H1 (cell line): ENCODE data around the gene NSL1. TPM values are rescaled to one million over a fixed set of nuclear protein-coding genes. Genes with fewer than 3 reads are reported as not detected.

Experiments used
- ATF2 ChIP-seq: IDR thresholded peaks from 2 replicates; pipeline ENCODE4 v1.6.1; 2012; ENCODE audit warnings: low read length, inconsistent platforms
- polyA plus RNA-seq, 7 experiments: library from polyadenylated mRNA; depleted of rRNA in 3 of 7; stranded (reverse) in 5 of 7; unstranded in 2 of 7; fragments of >200 nt in 5 of 7; fragments of 200-250 nt in 2 of 7; gene quantifications; 1 replicate in 5 of 7; 2 replicates in 1 of 7; 4 replicates in 1 of 7; pipeline versions ENCODE4 v1.2.1 to v1.2.3, GENCODE V29; 2011 to 2013; ENCODE audit warnings: missing spikeins in 2 of 7, mixed read lengths in 2 of 7
- total RNA-seq: library from RNA; stranded (reverse); fragmentation: NEBNext Ultra II Directional; extraction: Animal tissue kit (Norgen Biotek cat#: 25700); gene quantifications from 2 replicates; pipeline ENCODE4 v1.2.1, GENCODE V29; 2021

Gene NSL1
- total and polyA plus RNA-seq, 2 of the 8 experiments (the other 6 are each of a cell fraction or from before 2014, with no cell fraction given): 25.4 to 51.7 TPM

GRCh38 chr1:212754193-212754592, 37.4 kb downstream of the NSL1 start (continued):
- no peak for TF ChIP-seq ATF2
